Measurements from ENCODE around the gene RPP25. TPM values are rescaled to one million over a fixed set of nuclear protein-coding genes. Genes with fewer than 3 reads are reported as not detected.

Gene RPP25
- polyA plus RNA-seq, 2 of the 4 experiments (the other 2 are of a cell fraction): 8.8 to 13.7 TPM

- no peak overlapping the region for H3K27ac ChIP-seq
Measured at GRCh38 chr15:75001310-75001709, 44.7 kb upstream of the RPP25 start.

DNA sequence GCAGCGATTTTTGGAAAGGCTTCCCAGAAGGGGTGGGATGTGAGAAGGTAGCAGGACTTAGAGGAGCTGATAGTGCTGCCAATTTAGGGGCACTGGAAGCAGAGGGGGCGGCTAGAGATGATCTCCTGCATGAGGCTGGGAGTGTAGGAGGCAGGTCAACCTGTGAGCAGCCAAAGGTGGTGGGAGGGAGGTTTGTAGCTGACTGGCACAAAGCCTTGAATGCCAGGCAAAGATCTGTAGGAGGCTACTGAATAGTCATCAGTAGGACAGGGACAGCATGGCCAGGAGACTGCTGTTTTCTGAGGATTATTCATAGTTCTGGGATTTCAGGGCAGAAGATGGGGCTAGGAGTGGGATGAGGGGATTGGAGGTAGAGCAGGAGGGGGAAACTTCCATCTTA lies 41.0 kb upstream of the RPP25 start:
- Histone ChIP-seq H3K27ac (no peak overlapping the region), H3K9me3 (no peaks in the 10 kb centered on the region), H3K4me1 (peaks cover 7% of the 10 kb centered on the region; the same call in 2 of the 3 replicates), H3K4me2 (no peak overlapping the region), H3K4me3 (no peak overlapping the region)
- ChIA-PET POLR2A (no interaction called here), CTCF (interaction anchor here (1.5 to 2.0 kb wide), 3 partner anchors 10 to 47 kb away, joined by 4 to 6 read pairs (median 5); no protein-coding TSS in a partner anchor)
- ATAC-seq (no peak), FAIRE-seq (no peak), DNase-seq (ENCODE audit: low read depth in 1 of 2, low spot score in 1 of 2) (no peak)
- 34% methylated on average over 2 of the region's 2 CpGs for WGBS (ENCODE audit: missing lambda C conversion rate)
- no peak for TF ChIP-seq ZC3H11A (IDR thresholded peaks at IDR 0.05)
- TF ChIP-seq, protein P1, sequence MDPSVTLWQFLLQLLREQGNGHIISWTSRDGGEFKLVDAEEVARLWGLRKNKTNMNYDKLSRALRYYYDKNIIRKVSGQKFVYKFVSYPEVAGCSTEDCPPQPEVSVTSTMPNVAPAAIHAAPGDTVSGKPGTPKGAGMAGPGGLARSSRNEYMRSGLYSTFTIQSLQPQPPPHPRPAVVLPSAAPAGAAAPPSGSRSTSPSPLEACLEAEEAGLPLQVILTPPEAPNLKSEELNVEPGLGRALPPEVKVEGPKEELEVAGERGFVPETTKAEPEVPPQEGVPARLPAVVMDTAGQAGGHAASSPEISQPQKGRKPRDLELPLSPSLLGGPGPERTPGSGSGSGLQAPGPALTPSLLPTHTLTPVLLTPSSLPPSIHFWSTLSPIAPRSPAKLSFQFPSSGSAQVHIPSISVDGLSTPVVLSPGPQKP (IDR thresholded peaks at IDR 0.05; ENCODE audit: low read depth, low read length): no peak
- no peak for TF ChIP-seq HMGXB4 (CRISPR knock-in tag; IDR thresholded peaks at IDR 0.05; ENCODE audit: borderline replicate concordance)
- no peak for TF ChIP-seq JUNB (IDR thresholded peaks at IDR 0.05)
- TF ChIP-seq NR3C1 (IDR thresholded peaks at IDR 0.05): no peak
- no peak for TF ChIP-seq BCL3 (IDR thresholded peaks at IDR 0.05)
- no peak for TF ChIP-seq FOSB (CRISPR knock-in tag; IDR thresholded peaks at IDR 0.05)
- no peak for TF ChIP-seq ESRRA (IDR thresholded peaks at IDR 0.05; ENCODE audit: borderline replicate concordance, low read length)
- TF ChIP-seq EP300 (IDR thresholded peaks at IDR 0.05): no peak
- TF ChIP-seq TFCP2L1 (CRISPR knock-in tag; IDR thresholded peaks at IDR 0.05): no peak
- TF ChIP-seq POLR2A (IDR thresholded peaks at IDR 0.05; ENCODE audit: low read length): no peak
- TF ChIP-seq SREBF2 (IDR thresholded peaks at IDR 0.05): no peak
- no peak for TF ChIP-seq POLR2AphosphoS2 (conservative IDR thresholded peaks at IDR 0.05; ENCODE audit: low read length)

More at GRCh38 chr15:75001310-75001709, 44.7 kb upstream of the RPP25 start:
- FAIRE-seq (no peak), ATAC-seq (no peak), DNase-seq (ENCODE audit: low read depth in 1 of 2, low spot score in 1 of 2) (no peak)
- Histone ChIP-seq H3K9me3 (no peaks in the 10 kb centered on the region), H3K4me2 (no peak overlapping the region), H3K4me3 (no peak overlapping the region), H3K4me1 (peaks cover under 1% of the 10 kb centered on the region; the same call in 1 of the 3 replicates)
- 58% methylated on average over 6 of the region's 6 CpGs for WGBS (ENCODE audit: missing lambda C conversion rate)
- ChIA-PET CTCF (interaction anchor here (0.6 to 1.2 kb wide), 3 partner anchors 18 to 424 kb away, joined by 3 to 5 read pairs (median 4); partner anchors contain the start of gene RPP25), POLR2A (no interaction called here)
- no peak for TF ChIP-seq MAZ (IDR thresholded peaks at IDR 0.05; ENCODE audit: borderline replicate concordance, low read depth, low read length)
- TF ChIP-seq HOXB13 (CRISPR knock-in tag; IDR thresholded peaks at IDR 0.05; ENCODE audit: low read depth): no peak
- no peak for TF ChIP-seq GATA3 (IDR thresholded peaks at IDR 0.05; ENCODE audit: borderline replicate concordance)
- TF ChIP-seq POLR2AphosphoS2 (conservative IDR thresholded peaks at IDR 0.05; ENCODE audit: low read length): no peak
- TF ChIP-seq, protein P2, sequence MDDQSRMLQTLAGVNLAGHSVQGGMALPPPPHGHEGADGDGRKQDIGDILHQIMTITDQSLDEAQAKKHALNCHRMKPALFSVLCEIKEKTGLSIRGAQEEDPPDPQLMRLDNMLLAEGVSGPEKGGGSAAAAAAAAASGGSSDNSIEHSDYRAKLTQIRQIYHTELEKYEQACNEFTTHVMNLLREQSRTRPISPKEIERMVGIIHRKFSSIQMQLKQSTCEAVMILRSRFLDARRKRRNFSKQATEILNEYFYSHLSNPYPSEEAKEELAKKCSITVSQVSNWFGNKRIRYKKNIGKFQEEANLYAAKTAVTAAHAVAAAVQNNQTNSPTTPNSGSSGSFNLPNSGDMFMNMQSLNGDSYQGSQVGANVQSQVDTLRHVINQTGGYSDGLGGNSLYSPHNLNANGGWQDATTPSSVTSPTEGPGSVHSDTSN (IDR thresholded peaks at IDR 0.05): no peak
- TF ChIP-seq CEBPB (IDR thresholded peaks at IDR 0.05): no peak
- TF ChIP-seq ZFP36 (IDR thresholded peaks at IDR 0.05; ENCODE audit: borderline replicate concordance, partially characterized antibody): no peak
- TF ChIP-seq MYC (IDR thresholded peaks at IDR 0.05; ENCODE audit: borderline replicate concordance, low read length): no peak
- TF ChIP-seq MAX (IDR thresholded peaks at IDR 0.05): no peak
- no peak for TF ChIP-seq CHD4 (IDR thresholded peaks at IDR 0.05; ENCODE audit: borderline replicate concordance)
- TF ChIP-seq PHF8 (IDR thresholded peaks at IDR 0.05; ENCODE audit: borderline replicate concordance, low read depth): no peak
